CD4-positive, alpha-beta T cell treated with Interleukin-1 beta for 1 hour (primary cell): ENCODE data around the gene ARHGAP26.

Experiments
- DNase-seq, 2 donors: peaks; one replicate each; pipeline ENCODE4 v3.0.0-alpha.2; 2020 to 2022

Gene ARHGAP26

GRCh38 chr5:143129910-143130612 is 359.9 kb downstream of the ARHGAP26 start:
- no peak for DNase-seq

DNA sequence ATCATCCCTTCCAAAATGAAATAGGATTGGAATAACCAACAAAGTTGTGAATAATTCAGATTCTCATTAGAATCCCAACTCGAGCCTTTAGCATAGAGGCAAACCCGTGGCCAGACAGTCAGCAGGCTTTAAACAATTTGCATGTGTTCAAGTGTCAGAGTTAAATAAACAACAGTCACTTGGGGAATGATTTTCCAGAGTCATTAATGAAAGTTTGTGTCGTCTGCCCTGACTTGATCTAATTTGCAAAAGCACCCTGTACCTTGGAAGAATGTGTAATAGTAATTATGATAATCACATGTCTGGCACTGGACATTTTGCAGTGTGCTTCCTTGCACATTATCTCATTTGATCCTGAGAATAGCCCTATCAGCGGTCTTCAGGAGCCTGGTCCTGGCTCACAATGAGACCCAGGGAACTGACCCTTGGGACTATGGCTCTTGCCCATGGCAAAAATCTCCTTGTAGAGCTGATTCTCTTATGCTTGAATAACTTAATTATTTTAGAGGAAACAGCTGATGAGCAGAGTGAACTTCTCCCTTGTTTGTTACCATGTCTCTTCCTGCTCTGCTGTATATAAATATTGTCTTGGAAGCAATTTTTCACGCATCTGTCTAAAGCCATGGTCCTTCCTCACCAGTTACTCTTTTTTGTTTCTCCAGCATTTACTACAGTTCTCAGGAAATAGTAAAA is 360.6 kb downstream of the ARHGAP26 start:
- no peak for DNase-seq

GRCh38 chr5:143131972-143132371 is 361.8 kb downstream of the ARHGAP26 start:
- no peak for DNase-seq

- no peak for DNase-seq
Observed at GRCh38 chr5:143132739-143133138, 362.6 kb downstream of the ARHGAP26 start.

GRCh38 chr5:143133721-143134120 is 363.5 kb downstream of the ARHGAP26 start:
- no peak for DNase-seq

GRCh38 chr5:143134269-143134668 is 364.1 kb downstream of the ARHGAP26 start:
- DNase-seq, result no peak

GRCh38 chr5:143134900-143135299 is 364.7 kb downstream of the ARHGAP26 start:
- no peak for DNase-seq

DNA sequence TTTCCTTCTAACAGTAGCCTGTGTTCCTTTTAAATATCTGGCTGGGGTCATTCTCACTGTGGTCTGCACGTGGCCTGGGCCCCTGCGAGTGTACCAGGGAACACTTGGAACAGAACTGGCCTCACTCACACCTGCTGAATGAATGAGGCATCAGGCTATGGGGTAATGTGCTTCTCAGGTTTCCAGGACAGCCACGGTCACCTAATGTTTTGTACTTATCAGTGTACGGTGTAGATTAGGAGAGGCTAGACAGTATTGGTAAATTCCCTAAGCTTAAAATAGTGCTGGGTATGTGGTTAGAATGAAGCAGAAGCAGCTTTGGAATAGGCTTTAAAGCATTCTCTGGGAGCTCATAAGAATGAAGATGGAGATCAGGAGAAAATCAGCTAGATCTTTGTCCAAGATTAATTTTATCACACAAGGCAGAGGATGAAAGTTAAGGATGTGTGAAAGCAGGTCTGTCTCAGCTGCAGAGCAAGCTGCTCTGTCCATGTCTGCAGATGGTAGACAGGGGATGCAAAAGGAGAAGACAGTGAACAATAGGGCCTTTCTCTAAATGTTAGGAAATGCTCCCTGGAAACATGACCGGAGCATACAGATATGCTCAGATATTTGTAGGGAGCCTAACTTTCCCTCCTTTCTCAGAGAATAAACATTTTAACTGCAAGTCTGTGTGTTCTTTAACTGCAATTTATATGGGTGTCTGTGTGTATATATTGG is 365.8 kb downstream of the ARHGAP26 start:
- DNase-seq, result no peak

DNA sequence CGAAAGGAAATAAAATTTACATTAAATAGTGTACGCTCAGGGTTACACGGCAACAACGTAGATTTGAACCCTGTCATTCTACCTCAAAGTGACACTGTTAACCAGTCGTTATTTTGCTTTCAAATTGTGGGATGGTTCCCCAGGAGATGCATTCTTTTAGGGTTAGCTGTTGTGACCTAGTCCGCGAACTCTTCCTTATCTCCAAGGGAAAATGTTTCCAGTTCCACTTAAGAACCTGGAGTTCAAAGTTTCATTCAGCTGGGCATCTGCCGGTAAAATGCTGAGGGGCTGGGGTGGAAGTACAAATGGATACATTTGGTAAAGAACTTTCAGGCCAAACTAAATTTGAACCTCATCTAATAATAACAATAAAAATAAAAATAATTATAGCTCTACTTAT is 368.7 kb downstream of the ARHGAP26 start:
- no peak for DNase-seq

DNA sequence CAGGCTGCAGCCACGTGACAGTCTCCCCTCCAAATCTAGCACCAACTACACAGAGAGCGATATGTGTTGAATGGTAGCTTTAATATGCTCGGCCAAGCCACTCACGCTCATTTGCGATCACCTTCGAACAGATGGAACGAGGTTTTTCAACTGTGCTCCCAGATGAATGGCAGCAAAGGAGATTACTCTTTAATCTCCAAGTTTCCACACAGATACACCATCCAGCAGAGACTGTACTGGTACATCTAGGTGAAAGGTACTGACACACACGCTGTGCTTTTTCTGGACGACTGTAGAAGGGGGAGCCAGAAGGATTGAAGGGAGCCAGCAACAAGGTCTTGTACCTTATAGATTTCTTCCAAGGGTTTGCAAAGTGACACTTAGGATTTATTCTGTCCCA is 369.4 kb downstream of the ARHGAP26 start:
- no peak for DNase-seq

- DNase-seq, result no peak
Observed at GRCh38 chr5:143140492-143141203, 370.5 kb downstream of the ARHGAP26 start.

DNA sequence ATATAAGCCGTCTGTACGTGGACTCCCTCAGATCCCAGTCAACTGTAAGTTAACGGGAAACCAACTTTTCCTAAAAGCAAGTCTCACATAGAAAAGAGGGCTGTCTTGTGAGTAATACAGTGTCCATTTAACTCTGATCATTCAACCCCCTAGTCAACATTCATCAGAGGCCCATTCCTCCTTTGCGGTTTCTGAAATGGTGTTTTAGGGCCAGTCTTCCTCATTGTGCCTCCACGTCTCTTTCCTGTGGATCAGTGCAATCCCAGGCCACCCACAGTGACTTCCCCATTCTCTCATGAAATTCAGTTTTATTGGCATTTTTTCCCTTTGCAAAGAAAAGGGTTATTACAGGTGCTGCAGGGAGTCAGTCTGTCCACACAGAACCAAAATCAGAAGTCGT is 371.5 kb downstream of the ARHGAP26 start:
- DNase-seq, result no peak

GRCh38 chr5:143142596-143143435 is 372.6 kb downstream of the ARHGAP26 start:
- DNase-seq, result no peak

DNA sequence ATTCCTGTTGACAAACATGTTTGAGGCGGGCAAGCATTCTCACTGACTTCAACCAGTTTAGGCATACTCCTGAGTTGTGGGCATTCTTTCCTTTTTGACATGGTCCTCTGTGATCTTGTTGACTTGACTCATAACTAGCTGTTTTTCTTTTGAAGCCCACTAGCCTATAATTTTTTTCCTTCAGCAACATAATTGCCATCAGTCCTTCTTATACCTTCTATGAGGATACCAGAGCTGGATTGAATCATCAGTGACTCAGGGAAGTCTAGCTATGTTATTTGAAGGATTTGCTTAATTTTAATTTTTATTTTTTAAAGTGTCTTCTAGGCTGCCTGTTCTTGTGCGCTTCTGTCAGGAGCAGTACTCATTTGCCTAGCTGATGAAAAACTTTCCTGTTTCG is 373.8 kb downstream of the ARHGAP26 start:
- DNase-seq, result no peak

- no peak for DNase-seq
Observed at GRCh38 chr5:143145243-143146160, 375.3 kb downstream of the ARHGAP26 start.

DNA sequence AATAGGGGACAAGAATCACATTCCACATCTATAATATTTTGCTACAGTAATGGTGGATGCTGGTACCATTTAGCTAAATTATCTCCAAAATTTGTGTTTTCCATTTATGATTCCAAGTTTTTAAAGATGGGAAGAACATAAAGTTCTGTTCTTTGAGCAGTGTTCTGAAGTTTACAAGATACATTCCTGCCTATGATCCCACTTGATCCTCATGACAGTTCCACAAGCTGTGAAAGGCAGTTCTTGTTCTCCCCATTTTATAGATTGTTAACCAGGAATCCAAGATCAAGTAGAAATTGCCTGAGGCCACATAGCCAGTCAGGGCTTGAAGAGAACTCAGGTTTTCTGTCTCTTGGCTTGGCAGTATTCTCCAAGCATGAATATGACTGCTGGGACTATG is 376.0 kb downstream of the ARHGAP26 start:
- DNase-seq, result no peak

DNA sequence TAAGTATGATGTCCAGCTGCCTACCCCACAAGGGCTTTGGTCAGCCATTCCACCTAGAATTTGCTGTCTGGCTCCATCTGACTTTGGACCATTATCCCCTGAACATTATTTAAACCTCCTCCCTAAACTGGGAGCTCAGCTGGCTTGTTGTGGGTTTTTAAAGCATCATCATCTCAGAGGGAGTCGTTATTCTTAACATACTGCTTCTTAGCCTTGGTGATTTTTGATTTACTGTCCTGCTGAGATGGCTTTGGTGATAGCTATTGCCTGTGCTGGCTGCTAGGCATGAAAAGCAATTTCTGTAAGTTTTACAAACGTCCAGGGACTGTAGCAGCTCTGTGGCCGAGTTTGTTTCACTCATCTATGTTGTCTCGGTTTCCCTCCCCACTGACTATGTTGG is 377.2 kb downstream of the ARHGAP26 start:
- no peak for DNase-seq

DNA sequence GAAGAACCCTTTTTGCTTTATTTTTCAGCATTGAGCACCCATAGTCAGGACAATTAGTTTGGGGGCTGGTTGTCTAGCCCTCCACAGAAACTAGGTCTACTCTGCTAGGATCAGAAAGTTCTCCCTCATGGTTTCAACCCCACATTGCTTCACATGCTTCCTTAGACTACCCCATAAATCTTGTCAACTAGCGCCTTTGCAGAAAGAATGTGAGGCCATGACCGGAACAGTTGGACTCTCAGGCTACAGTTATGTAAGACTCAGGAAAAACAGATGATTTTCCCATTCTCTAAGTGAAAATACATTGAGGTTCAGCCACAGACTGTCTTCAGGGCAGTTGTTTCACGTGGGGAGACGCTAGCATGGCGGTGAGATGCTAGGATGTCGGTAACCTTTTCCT is 377.7 kb downstream of the ARHGAP26 start:
- no peak for DNase-seq

DNA sequence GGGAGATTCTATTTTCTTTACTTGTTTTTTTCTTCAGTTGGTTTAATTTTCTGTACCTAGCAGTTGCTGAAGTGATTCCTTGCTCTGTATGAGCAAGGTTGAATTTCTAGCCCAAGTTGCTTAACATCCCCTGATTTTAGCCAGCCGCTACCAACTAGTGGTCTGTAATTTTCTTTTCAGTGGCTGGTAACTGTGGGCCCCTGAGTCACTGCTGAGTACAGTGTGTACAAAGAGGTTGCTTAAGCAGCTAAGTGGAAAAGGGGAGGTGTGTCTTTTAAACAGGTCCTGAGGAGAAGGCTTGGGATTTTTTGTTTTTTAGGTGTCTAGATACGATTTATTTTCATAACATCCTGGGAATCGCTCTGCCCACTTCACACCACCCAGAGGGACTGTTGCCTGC is 378.6 kb downstream of the ARHGAP26 start:
- no peak for DNase-seq

DNA sequence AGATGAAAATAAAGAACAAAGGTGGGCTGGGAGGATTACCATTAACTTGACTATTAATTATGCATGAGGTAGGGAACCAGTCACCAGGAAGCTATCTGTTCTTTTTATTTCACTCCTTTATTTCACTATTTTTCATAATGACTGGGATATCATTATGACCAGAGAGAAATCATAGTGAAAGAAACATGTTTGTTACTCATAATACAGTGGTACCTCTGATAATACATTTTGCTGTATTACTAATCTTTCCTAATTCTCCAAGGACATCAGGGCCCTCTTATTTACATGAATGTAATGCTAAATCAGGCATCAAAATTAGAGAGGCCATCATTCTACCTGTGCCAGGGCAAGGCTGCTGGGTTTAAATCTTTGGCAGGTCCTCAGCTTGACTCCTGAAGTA is 379.6 kb downstream of the ARHGAP26 start:
- no peak for DNase-seq

DNA sequence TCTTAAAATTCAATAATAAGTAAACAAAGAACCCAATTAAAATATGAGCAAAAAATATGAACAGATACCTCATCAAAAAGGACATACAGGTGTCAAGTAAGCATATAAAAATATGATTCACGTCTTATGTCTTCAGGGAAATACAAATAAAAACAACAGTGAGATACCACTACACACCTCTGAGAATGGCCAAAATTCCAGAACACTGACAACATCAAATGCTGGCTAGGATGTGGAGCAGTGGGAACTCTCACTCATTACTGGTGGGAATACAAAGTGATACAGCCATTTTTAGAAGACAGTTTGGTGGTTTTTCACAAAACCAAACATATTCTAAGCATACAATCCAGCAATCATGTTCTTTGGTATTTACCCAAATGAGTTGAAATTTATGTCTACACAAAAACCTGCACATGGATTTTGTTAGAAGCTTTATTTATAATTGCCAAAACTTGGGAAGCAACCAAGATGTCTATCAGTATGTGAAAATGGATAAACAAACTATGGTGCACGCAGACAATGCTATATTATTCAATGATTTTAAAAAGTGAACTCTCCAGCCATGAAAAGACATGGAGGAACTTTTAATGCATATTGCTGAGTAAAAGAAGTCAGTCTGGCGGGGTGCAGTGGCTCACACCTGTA is 381.0 kb downstream of the ARHGAP26 start:
- DNase-seq, result no peak
